Measurements from ENCODE around the gene FOXO1. TPM values are rescaled to one million over a fixed set of nuclear protein-coding genes. Genes with fewer than 3 reads are reported as not detected.

The FOXO1 gene
- total RNA-seq, 1 experiment from 2014 or later, result 12.2 TPM

GRCh38 chr13:40568246-40569023, 98.0 kb downstream of the FOXO1 start:
- no peak for DNase-seq (ENCODE audit: low read depth, low spot score)
- intact Hi-C loops (cut with micrococcal nuclease), result no loop called here
- ChIA-PET RAD21 (ENCODE audit: low non-redundant PET in 1 of 2, low total read pairs in 2 of 2, uncharacterized antibody in 2 of 2, unreplicated experiment in 2 of 2) (no interaction called here), CTCF (no interaction called here), POLR2A (no interaction called here)
- no peaks in the 10 kb centered on the region for H3K9me2 ChIP-seq (ENCODE audit: insufficient read depth)
- ATAC-seq, result no peak
- TF ChIP-seq REST (IDR thresholded peaks at IDR 0.05; ENCODE audit: low read depth) (no peak), SP1 (IDR thresholded peaks at IDR 0.05; ENCODE audit: low read depth) (no peak), YY1 (IDR thresholded peaks at IDR 0.05; ENCODE audit: extremely low read depth, insufficient replicate concordance, low read depth, low read length) (no peak), SIN3A (IDR thresholded peaks at IDR 0.05; ENCODE audit: low read depth) (no peak), EZH2 (IDR thresholded peaks at IDR 0.05) (no peak), CBX3 (IDR thresholded peaks at IDR 0.05; ENCODE audit: low read depth) (no peak), FOSL1 (IDR thresholded peaks at IDR 0.05; ENCODE audit: low read depth) (no peak)
- H3K27me3 ChIP-seq (ENCODE audit: insufficient read depth, low read length), result no peaks in the 10 kb centered on the region
- no peak overlapping the region for H3K9ac ChIP-seq (ENCODE audit: low read length)
- no peak overlapping the region for H3K27ac ChIP-seq (ENCODE audit: low read depth, low read length)
- no peaks in the 10 kb centered on the region for H3K9me3 ChIP-seq (ENCODE audit: control insufficient read depth in 1 of 2, insufficient read depth in 1 of 2, low read depth in 1 of 2, low read length in 2 of 2)
- no TSS peak for BruUV-seq (replicated peaks)
- no peak overlapping the region for H3K4me2 ChIP-seq (ENCODE audit: low read length)
- no peak overlapping the region for H2AFZ ChIP-seq (ENCODE audit: low read depth, low read length, poor library complexity, severe bottlenecking)
- H3K79me2 ChIP-seq (ENCODE audit: insufficient read depth, low read length), result 0 out of 2 replicates have a peak, but pooled peaks cover 3% of the 10 kb centered on the region
- no peak overlapping the region for H3K4me3 ChIP-seq (replicated peaks in 1 of 2; ENCODE audit: low read depth in 1 of 2, low read length in 2 of 2)
- no peaks in the 10 kb centered on the region for H3K4me1 ChIP-seq (ENCODE audit: control insufficient read depth in 1 of 2, insufficient read depth in 2 of 2, low read length in 2 of 2)
- no peaks in the 10 kb centered on the region for H4K20me1 ChIP-seq (ENCODE audit: insufficient read depth)
- no peaks in the 10 kb centered on the region for H3K36me3 ChIP-seq (ENCODE audit: control insufficient read depth in 1 of 2, insufficient read depth in 2 of 2, low read length in 2 of 2)

Measured in HCT116 (cell line).